IMR-90 (cell line): ENCODE measurements around the gene UGT2B15. TPM values are rescaled to one million over a fixed set of nuclear protein-coding genes. Genes with fewer than 3 reads are reported as not detected.

ENCODE experiments used
- ATAC-seq: fragments of 200-7000 bp; cut with Tn5 transposase; 2 replicates; pipeline ENCODE4 v1.9.1; 2020; ENCODE audit warnings: low read depth, mild to moderate bottlenecking, moderate library complexity
- BruUV-seq: library from RNA; stranded (reverse); fragments of 400-500 nt; replicated peaks from 2 replicates; lab custom pipeline; 2021; lab: Mats Ljungman, UMichigan
- CTCF ChIA-PET: fragments of 300-600 bp; formaldehyde crosslinking; extraction: SDS; loops from one replicate; lab custom pipeline; 2021; ENCODE audit warnings: antibody characterized with exemption; lab: Yijun Ruan, JAX
- POLR2A ChIA-PET: fragments of 300-600 bp; sonication (Branson Sonifier 250); formaldehyde crosslinking; loops from one replicate; lab custom pipeline; 2022; ENCODE audit warnings: antibody characterized with exemption; ENCODE audit not compliant: unreplicated experiment; lab: Charles Lee
- DNase-seq: peaks from one replicate; pipeline ENCODE4 v3.0.0; 2013
- H2AFZ ChIP-seq: replicated peaks from 2 replicates; pipeline ENCODE3; 2013; ENCODE audit warnings: low read length, mild to moderate bottlenecking; ENCODE audit not compliant: poor library complexity
- H2AK5ac ChIP-seq: 2 replicates; pipeline ENCODE4 v1.6.1; 2013; ENCODE audit warnings: low read depth, low read length, inconsistent platforms
- H2AK9ac ChIP-seq: replicated peaks from 2 replicates; pipeline ENCODE3; 2013; ENCODE audit warnings: mild to moderate bottlenecking, low read depth, low read length, moderate library complexity; ENCODE audit not compliant: poor library complexity
- H2BK120ac ChIP-seq: 2 replicates; pipeline ENCODE4 v1.6.1; 2013; ENCODE audit warnings: low read depth, low read length, inconsistent platforms
- H2BK15ac ChIP-seq: 3 replicates; pipeline ENCODE4 v1.6.1; 2013; ENCODE audit warnings: low read depth, low read length, inconsistent platforms
- H2BK20ac ChIP-seq: 2 replicates; pipeline ENCODE4 v1.6.1; 2013; ENCODE audit warnings: low read depth, mild to moderate bottlenecking, inconsistent platforms, low read length, moderate library complexity
- H2BK5ac ChIP-seq: 2 replicates; pipeline ENCODE4 v1.6.1; 2013; ENCODE audit warnings: mild to moderate bottlenecking, low read depth, low read length, inconsistent platforms; ENCODE audit not compliant: poor library complexity, severe bottlenecking
- H3K14ac ChIP-seq: replicated peaks from 2 replicates; pipeline ENCODE4 v1.6.1; 2013; ENCODE audit warnings: low read depth, low read length, inconsistent platforms
- H3K18ac ChIP-seq: 2 replicates; pipeline ENCODE4 v1.6.1; 2013; ENCODE audit warnings: low read depth, low read length, control low read depth
- H3K23ac ChIP-seq: 2 replicates; pipeline ENCODE4 v1.6.1; 2013; ENCODE audit warnings: low read depth, low read length, inconsistent platforms
- H3K27ac ChIP-seq: 2 replicates; pipeline ENCODE4 v1.5.1; 2013; ENCODE audit warnings: mild to moderate bottlenecking, control low read depth, low read length; ENCODE audit not compliant: insufficient read depth
- H3K27me3 ChIP-seq: 2 replicates; pipeline ENCODE4 v1.6.1; 2013; ENCODE audit warnings: low read length; ENCODE audit not compliant: control insufficient read depth, insufficient read depth
- H3K36me3 ChIP-seq: 2 replicates; pipeline ENCODE4 v1.6.1; 2013; ENCODE audit warnings: low read length, mixed read lengths; ENCODE audit not compliant: control insufficient read depth, insufficient read depth
- H3K4ac ChIP-seq: 2 replicates; pipeline ENCODE4 v1.6.1; 2013; ENCODE audit warnings: low read depth, low read length, inconsistent platforms
- H3K4me1 ChIP-seq: 2 replicates; pipeline ENCODE4 v1.6.1; 2013; ENCODE audit warnings: low read length, mixed read lengths; ENCODE audit not compliant: control insufficient read depth, insufficient read depth
- H3K4me2 ChIP-seq: 2 replicates; pipeline ENCODE4 v1.6.1; 2013; ENCODE audit warnings: low read depth, mild to moderate bottlenecking, control low read depth, low read length, moderate library complexity
- H3K4me3 ChIP-seq: 2 replicates; pipeline ENCODE4 v1.5.1; 2013; ENCODE audit warnings: low read depth, mild to moderate bottlenecking, control low read depth, low read length, moderate library complexity; ENCODE audit not compliant: insufficient read depth
- H3K56ac ChIP-seq: 2 replicates; pipeline ENCODE4 v1.6.1; 2013; ENCODE audit warnings: low read length, inconsistent platforms; ENCODE audit not compliant: insufficient read depth; ENCODE audit errors: extremely low read depth
- H3K79me1 ChIP-seq, 2 experiments: 2 replicates each; pipeline ENCODE4 v1.6.1; 2013; ENCODE audit warnings: low read length in 2 of 2, inconsistent platforms in 1 of 2, low read depth in 1 of 2
- H3K9ac ChIP-seq: 2 replicates; pipeline ENCODE4 v1.6.1; 2013; ENCODE audit warnings: low read depth, low read length, control low read depth
- H3K9me1 ChIP-seq: 2 replicates; pipeline ENCODE4 v1.6.1; 2013; ENCODE audit warnings: low read length, inconsistent platforms; ENCODE audit not compliant: insufficient read depth
- H3K9me3 ChIP-seq: 2 replicates; pipeline ENCODE4 v1.6.1; 2013; ENCODE audit warnings: low read length; ENCODE audit not compliant: control insufficient read depth, insufficient read depth
- H4K20me1 ChIP-seq: 2 replicates; pipeline ENCODE4 v1.6.1; 2013; ENCODE audit warnings: low read length, inconsistent platforms; ENCODE audit not compliant: insufficient read depth
- H4K5ac ChIP-seq: 2 replicates; pipeline ENCODE4 v1.6.1; 2013; ENCODE audit warnings: mild to moderate bottlenecking, low read depth, low read length, control low read depth
- H4K8ac ChIP-seq, 2 experiments: 2 replicates each; pipeline ENCODE4 v1.6.1; 2013; ENCODE audit warnings: low read depth in 2 of 2, low read length in 2 of 2, control low read depth in 1 of 2, inconsistent platforms in 1 of 2
- H4K91ac ChIP-seq: 2 replicates; pipeline ENCODE4 v1.6.1; 2013; ENCODE audit warnings: low read depth, low read length, inconsistent platforms; ENCODE audit not compliant: insufficient read depth
- BHLHE40 ChIP-seq: fragments of 150-350 bp; IDR thresholded peaks from 2 replicates; pipeline ENCODE4 v1.6.1; 2016; ENCODE audit warnings: mild to moderate bottlenecking, low read depth, low read length
- CEBPB ChIP-seq: IDR thresholded peaks from 2 replicates; pipeline ENCODE4 v1.6.1; 2012; ENCODE audit warnings: low read depth, low read length, improper control_type of control experiment
- MAZ ChIP-seq: IDR thresholded peaks from 2 replicates; pipeline ENCODE4 v1.6.1; 2012; ENCODE audit warnings: low read depth, mild to moderate bottlenecking, low read length, improper control_type of control experiment, moderate library complexity, borderline replicate concordance
- RCOR1 ChIP-seq: IDR thresholded peaks from 2 replicates; pipeline ENCODE4 v1.6.1; 2012; ENCODE audit warnings: mild to moderate bottlenecking, low read length, improper control_type of control experiment; ENCODE audit not compliant: insufficient replicate concordance
- SMC3 ChIP-seq: fragments of 150-350 bp; IDR thresholded peaks from 2 replicates; pipeline ENCODE4 v1.6.1; 2016; ENCODE audit warnings: low read depth, mild to moderate bottlenecking, antibody characterized with exemption, low read length, moderate library complexity
- WGBS, 2 experiments: methylation state at CpG; one replicate each; pipeline versions ENCODE4 v1.1.5 to v1.1.7; 2013; ENCODE audit warnings: missing lambda C conversion rate in 2 of 2; ENCODE audit not compliant: insufficient read length in 1 of 2; ENCODE audit errors: extremely low coverage in 2 of 2; 5-methylcytosine and 5-hydroxymethylcytosine counted together
- dilution Hi-C: fragments of 300-500 bp; cut with HindIII; formaldehyde crosslinking; loops from one replicate; pipeline ENCODE4 v1.14.3; 2018; ENCODE audit warnings: low sequenced_read_pairs; ENCODE audit not compliant: unreplicated experiment
- in situ Hi-C: fragments of 300-500 bp; cut with MboI; formaldehyde crosslinking; loops from 3 replicates; pipeline ENCODE4 v1.14.3; 2019; ENCODE audit warnings: low sequenced_read_pairs, inconsistent platforms, mixed read lengths
- intact Hi-C: fragments of 100-400 bp; cut with micrococcal nuclease; formaldehyde crosslinking; loops from 2 replicates; pipeline ENCODE4 v1.10.0; 2022
- polyA plus RNA-seq, 3 experiments: library from polyadenylated mRNA; depleted of rRNA; stranded (reverse); fragments of >200 nt; gene quantifications; 2 replicates each; pipeline ENCODE4 v1.2.3, GENCODE V29; 2012; ENCODE audit warnings: low replicate concordance in 1 of 3
- total RNA-seq: library from RNA; depleted of rRNA; stranded (reverse); fragments of >200 nt; gene quantifications from 2 replicates; pipeline ENCODE4 v1.2.3, GENCODE V29; 2012
- TF ChIP-seq, protein P1 (sequence below): fragments of 150-350 bp; IDR thresholded peaks from 2 replicates; pipeline ENCODE4 v1.6.1; 2016; ENCODE audit warnings: low read depth, mild to moderate bottlenecking, low read length, moderate library complexity, borderline replicate concordance

UGT2B15 gene
- total and polyA plus RNA-seq, 2 of the 4 experiments (the other 2 are of a cell fraction) = not detected

DNA sequence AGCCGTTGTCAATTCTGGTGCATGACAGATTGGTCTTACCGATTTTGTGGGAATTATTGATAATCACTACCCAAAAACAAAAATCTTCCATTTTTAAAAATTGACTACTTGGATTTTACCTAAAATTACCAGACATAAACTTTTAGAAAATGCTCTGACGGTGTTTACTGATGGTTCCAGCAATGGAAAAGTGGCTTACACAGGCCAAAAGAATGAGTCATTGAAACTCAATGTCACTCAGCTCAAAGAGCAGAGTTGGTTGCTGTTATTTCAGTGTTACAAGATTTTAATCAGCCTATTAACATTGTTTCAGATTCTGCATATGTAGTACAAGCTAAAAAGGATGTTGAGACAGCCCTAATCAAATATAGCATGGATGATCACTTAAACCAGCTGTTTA, 71.3 kb downstream of the UGT2B15 start:
- no peak overlapping the region for H3K4me2 ChIP-seq
- BruUV-seq = no TSS peak
- POLR2A ChIA-PET = no interaction called here
- ATAC-seq = no peak
- no peaks in the 10 kb centered on the region for H3K36me3 ChIP-seq
- H4K5ac ChIP-seq = no peak overlapping the region
- H2AK5ac ChIP-seq = no peak overlapping the region
- in situ Hi-C loops (no loop called here), intact Hi-C loops (no loop called here), dilution Hi-C loops (no loop called here)
- H4K20me1 ChIP-seq = no peaks in the 10 kb centered on the region
- H2BK20ac ChIP-seq = no peak overlapping the region
- no peak for DNase-seq
- no peak overlapping the region for H3K56ac ChIP-seq
- no peak overlapping the region for H2BK120ac ChIP-seq
- H3K4me3 ChIP-seq = no peak overlapping the region
- no peak overlapping the region for H3K4ac ChIP-seq
- no peaks in the 10 kb centered on the region for H3K9me1 ChIP-seq
- H3K9me3 ChIP-seq = no peaks in the 10 kb centered on the region
- no CpG with 5 or more reads among the region's 3 CpGs for WGBS, 2 experiments
- no peak overlapping the region for H2AFZ ChIP-seq
- no peak for TF ChIP-seq SMC3
- no peak for TF ChIP-seq RCOR1
- TF ChIP-seq BHLHE40 = no peak
- no peak for TF ChIP-seq CEBPB
- TF ChIP-seq MAZ = no peak
- TF ChIP-seq, protein P1, sequence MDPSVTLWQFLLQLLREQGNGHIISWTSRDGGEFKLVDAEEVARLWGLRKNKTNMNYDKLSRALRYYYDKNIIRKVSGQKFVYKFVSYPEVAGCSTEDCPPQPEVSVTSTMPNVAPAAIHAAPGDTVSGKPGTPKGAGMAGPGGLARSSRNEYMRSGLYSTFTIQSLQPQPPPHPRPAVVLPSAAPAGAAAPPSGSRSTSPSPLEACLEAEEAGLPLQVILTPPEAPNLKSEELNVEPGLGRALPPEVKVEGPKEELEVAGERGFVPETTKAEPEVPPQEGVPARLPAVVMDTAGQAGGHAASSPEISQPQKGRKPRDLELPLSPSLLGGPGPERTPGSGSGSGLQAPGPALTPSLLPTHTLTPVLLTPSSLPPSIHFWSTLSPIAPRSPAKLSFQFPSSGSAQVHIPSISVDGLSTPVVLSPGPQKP = no peak
- no peak overlapping the region for H3K23ac ChIP-seq
- no peak overlapping the region for H2BK5ac ChIP-seq
- CTCF ChIA-PET = no interaction called here
- no peak overlapping the region for H3K27ac ChIP-seq
- no peaks in the 10 kb centered on the region for H3K27me3 ChIP-seq
- H2AK9ac ChIP-seq = no peak overlapping the region
- no peak overlapping the region for H2BK15ac ChIP-seq
- no peak overlapping the region for H4K91ac ChIP-seq
- no peak overlapping the region for H3K9ac ChIP-seq
- H3K14ac ChIP-seq = no peak overlapping the region
- H3K4me1 ChIP-seq = no peaks in the 10 kb centered on the region
- H3K79me1 ChIP-seq = no peaks in the 10 kb centered on the region
- H4K8ac ChIP-seq = no peak overlapping the region
- no peak overlapping the region for H3K18ac ChIP-seq
